ENCODE data around the gene TMPO.
"Not testable (repeated sequence)": the region's sequence is repeated elsewhere in the genome, so short reads cannot be mapped to it uniquely, and the experiment has no call there.

TMPO gene

GRCh38 chr12:98538031-98538430 lies 22.6 kb downstream of the TMPO start:
- no peak for TF ChIP-seq CTCF (IDR thresholded peaks at IDR 0.05; ENCODE audit: borderline replicate concordance, insufficient read depth, low read depth, low read length)
- H3K4me3 ChIP-seq (ENCODE audit: low read depth, low read length) = no peak overlapping the region

- TF ChIP-seq CTCF (IDR thresholded peaks at IDR 0.05; ENCODE audit: borderline replicate concordance, insufficient read depth, low read depth, low read length) = no peak
- H3K4me3 ChIP-seq (ENCODE audit: low read depth, low read length) = no peak overlapping the region
Observed at GRCh38 chr12:98543701-98544100, 28.3 kb downstream of the TMPO start.

- no peak overlapping the region for H3K4me3 ChIP-seq (ENCODE audit: low read depth, low read length)
- TF ChIP-seq CTCF (IDR thresholded peaks at IDR 0.05; ENCODE audit: borderline replicate concordance, insufficient read depth, low read depth, low read length) = no peak
Observed at GRCh38 chr12:98544751-98545150, 29.4 kb downstream of the TMPO start.

- TF ChIP-seq CTCF (IDR thresholded peaks at IDR 0.05; ENCODE audit: borderline replicate concordance, insufficient read depth, low read depth, low read length) = no peak
- no peak overlapping the region for H3K4me3 ChIP-seq (ENCODE audit: low read depth, low read length)
Observed at GRCh38 chr12:98549371-98550110, 34.2 kb downstream of the TMPO start.

GRCh38 chr12:98551787-98552186 lies 36.4 kb downstream of the TMPO start:
- TF ChIP-seq CTCF (IDR thresholded peaks at IDR 0.05; ENCODE audit: borderline replicate concordance, insufficient read depth, low read depth, low read length) = no peak
- no peak overlapping the region for H3K4me3 ChIP-seq (ENCODE audit: low read depth, low read length)

- H3K4me3 ChIP-seq (ENCODE audit: low read depth, low read length) = not testable (repeated sequence)
Observed at GRCh38 chr12:98558097-98558496, 42.7 kb downstream of the TMPO start.

GRCh38 chr12:98559666-98560065 lies 44.3 kb downstream of the TMPO start:
- no peak for TF ChIP-seq CTCF (IDR thresholded peaks at IDR 0.05; ENCODE audit: borderline replicate concordance, insufficient read depth, low read depth, low read length)
- no peak overlapping the region for H3K4me3 ChIP-seq (ENCODE audit: low read depth, low read length)
